K562 (cell line): ENCODE measurements around the gene SEC24C. TPM values are rescaled to one million over a fixed set of nuclear protein-coding genes. Genes with fewer than 3 reads are reported as not detected.

Experiments used
- ATF6 ChIP-seq: sonication (generic); formaldehyde crosslinking; IDR thresholded peaks from 2 replicates; pipeline ENCODE4 v1.4.0; 2020; ENCODE audit warnings: mild to moderate bottlenecking, missing genetic modification reagents
- BRD9 ChIP-seq: fragments of 450-650 bp; IDR thresholded peaks from 2 replicates; pipeline ENCODE4 v1.6.1; 2018; ENCODE audit warnings: low read depth; ENCODE audit not compliant: partially characterized antibody
- E2F1 ChIP-seq: sonication (generic); formaldehyde crosslinking; IDR thresholded peaks from 2 replicates; pipeline ENCODE4 v1.8.1; 2023; ENCODE audit warnings: mild to moderate bottlenecking, missing genetic modification reagents, moderate library complexity
- KLF1 ChIP-seq: fragments of 450-650 bp; IDR thresholded peaks from 2 replicates; pipeline ENCODE4 v1.6.1; 2016; ENCODE audit warnings: missing genetic modification characterization, missing compliant biosample characterization
- MEF2A ChIP-seq: IDR thresholded peaks from 2 replicates; pipeline ENCODE4 v1.6.1; 2011; ENCODE audit warnings: low read depth, mild to moderate bottlenecking, low read length, moderate library complexity; ENCODE audit not compliant: control insufficient read depth
- NBN ChIP-seq: fragments of 450-650 bp; IDR thresholded peaks from 2 replicates; pipeline ENCODE4 v1.6.1; 2016; ENCODE audit warnings: low read depth, mild to moderate bottlenecking
- PCBP2 ChIP-seq: fragments of 200-400 bp; formaldehyde crosslinking; IDR thresholded peaks from 2 replicates; pipeline ENCODE4 v1.6.1; 2018; ENCODE audit warnings: low read length, low read depth, mild to moderate bottlenecking, moderate library complexity; ENCODE audit not compliant: poor library complexity, severe bottlenecking
- RBM25 ChIP-seq: fragments of 200-400 bp; formaldehyde crosslinking; IDR thresholded peaks from 2 replicates; pipeline ENCODE4 v1.6.1; 2018; ENCODE audit warnings: low read length, low read depth, moderate library complexity; ENCODE audit not compliant: severe bottlenecking
- SAP30 ChIP-seq: fragments of 200-600 bp; sonication (generic); IDR thresholded peaks from 2 replicates; pipeline ENCODE4 v1.6.1; 2012; ENCODE audit warnings: borderline replicate concordance, low read depth, mild to moderate bottlenecking, moderate library complexity, low read length, control low read depth, inconsistent platforms; ENCODE audit not compliant: insufficient read depth, poor library complexity, severe bottlenecking
- SMAD2 ChIP-seq: fragments of 150-350 bp; IDR thresholded peaks from 2 replicates; pipeline ENCODE4 v1.6.1; 2014; ENCODE audit warnings: low read depth, mild to moderate bottlenecking, low read length
- SMARCB1 ChIP-seq: IDR thresholded peaks from 2 replicates; pipeline ENCODE4 v1.6.1; 2011; ENCODE audit warnings: improper control_type of control experiment, low read depth; ENCODE audit not compliant: insufficient read length
- TCF3 ChIP-seq: sonication (generic); formaldehyde crosslinking; IDR thresholded peaks from 2 replicates; pipeline ENCODE4 v1.4.0; 2020; ENCODE audit warnings: mild to moderate bottlenecking, missing genetic modification reagents
- TSHZ1 ChIP-seq: fragments of 250-450 bp; sonication (Bioruptor Pico); IDR thresholded peaks from 2 replicates; pipeline ENCODE4 v1.4.0; 2020; ENCODE audit warnings: mild to moderate bottlenecking, moderate library complexity
- XRCC4 ChIP-seq: IDR thresholded peaks from one replicate; pipeline ENCODE4 v1.6.1; 2011; ENCODE audit not compliant: insufficient read depth, insufficient read length; ENCODE audit errors: extremely low read depth
- ZBTB1 ChIP-seq: sonication (generic); formaldehyde crosslinking; IDR thresholded peaks from 2 replicates; pipeline ENCODE4 v1.8.1; 2023; ENCODE audit warnings: missing genetic modification reagents, low read depth, mild to moderate bottlenecking, borderline replicate concordance
- ZC3H4 ChIP-seq: sonication (generic); formaldehyde crosslinking; IDR thresholded peaks from 2 replicates; pipeline ENCODE4 v1.9.0; 2021; ENCODE audit warnings: missing genetic modification reagents, borderline replicate concordance
- ZKSCAN1 ChIP-seq: fragments of 150-350 bp; IDR thresholded peaks from 2 replicates; pipeline ENCODE4 v1.6.1; 2016; ENCODE audit warnings: low read depth, low read length
- ZNF175 ChIP-seq: fragments of 200-800 bp; sonication (Bioruptor generic); IDR thresholded peaks from 2 replicates; pipeline ENCODE4 v1.6.1; 2016; ENCODE audit warnings: low read depth, mild to moderate bottlenecking, missing genetic modification characterization, missing compliant biosample characterization
- ZNF41 ChIP-seq: fragments of 250-450 bp; sonication (Bioruptor Pico); conservative IDR thresholded peaks from 2 replicates; pipeline ENCODE4 v1.4.0; 2020; ENCODE audit warnings: mild to moderate bottlenecking
- ZNF589 ChIP-seq: fragments of 200-800 bp; sonication (Bioruptor generic); IDR thresholded peaks from 2 replicates; pipeline ENCODE4 v1.6.1; 2016; ENCODE audit warnings: low read depth, missing genetic modification characterization, missing compliant biosample characterization
- ZNF764 ChIP-seq: fragments of 250-450 bp; sonication (Bioruptor Pico); IDR thresholded peaks from 2 replicates; pipeline ENCODE4 v1.4.0; 2020; ENCODE audit warnings: low read depth, mild to moderate bottlenecking, moderate library complexity
- polyA plus RNA-seq, 8 experiments: library from polyadenylated mRNA; depleted of rRNA in 4 of 8; stranded (reverse) in 5 of 8; unstranded in 3 of 8; fragments of >200 nt; fragmentation: Nextera tagmentation in 2 of 8; fragmentation: Illumina TruSeq in 1 of 8; extraction: Ambion mirVana in 2 of 8; extraction: Trizol in 1 of 8; gene quantifications; 2 replicates each; pipeline versions ENCODE4 v1.2.1 to v1.2.3, GENCODE V29; 2011 to 2014; ENCODE audit warnings: inconsistent platforms in 1 of 8, missing spikeins in 1 of 8
- total RNA-seq, 7 experiments: library from RNA; depleted of rRNA in 6 of 7; stranded (reverse); fragments of >200 nt in 6 of 7; fragmentation: Illumina TruSeq in 2 of 7; extraction: Trizol in 2 of 7; gene quantifications; 2 replicates each; pipeline versions ENCODE4 v1.2.1 to v1.2.3, GENCODE V29; 2011 to 2021; ENCODE audit warnings: low replicate concordance in 1 of 7

Gene SEC24C
- total and polyA plus RNA-seq, 9 of the 15 experiments (the other 6 are each of a cell fraction or from before 2014, with no cell fraction given): 19.0 to 115 (median 70.5) TPM

GRCh38 chr10:73810735-73811465 is 66.7 kb downstream of the SEC24C start (continued):
- no peak for TF ChIP-seq E2F1 (CRISPR knock-in tag)
- TF ChIP-seq SMARCB1: no peak
- TF ChIP-seq ZC3H4 (CRISPR knock-in tag): peak; percentile 56; the same call in 1 of the 2 replicates
- no peak for TF ChIP-seq NBN
- TF ChIP-seq ZNF764: no peak
- peak; percentile 79 for TF ChIP-seq RBM25
- TF ChIP-seq TCF3 (CRISPR knock-in tag): no peak
- no peak for TF ChIP-seq XRCC4
- TF ChIP-seq PCBP2: no peak
- 0 out of 2 replicates have a peak, but pooled peaks have one; percentile 49 for TF ChIP-seq ZNF175 (CRISPR knock-in tag)
- no peak for TF ChIP-seq TSHZ1
- no peak for TF ChIP-seq ZNF41
- 0 out of 2 replicates have a peak, but pooled peaks have one; percentile 41 for TF ChIP-seq ZBTB1 (CRISPR knock-in tag)
- TF ChIP-seq MEF2A: no peak
- peak; percentile 10 for TF ChIP-seq BRD9
- TF ChIP-seq ZKSCAN1: 0 out of 2 replicates have a peak, but pooled peaks have one; percentile 6
- TF ChIP-seq KLF1 (tag): no peak
- peak; percentile 58 for TF ChIP-seq SAP30
- TF ChIP-seq ATF6: 0 out of 2 replicates have a peak, but pooled peaks have one; percentile 25
- 0 out of 2 replicates have a peak, but pooled peaks have one; percentile 16 for TF ChIP-seq ZNF589 (CRISPR knock-in tag)
- TF ChIP-seq SMAD2: no peak
